DND-41 (cell line): ENCODE measurements around the gene ZNF488.

Source experiments
- EZH2 ChIP-seq: IDR thresholded peaks from 3 replicates; pipeline ENCODE4 v1.6.1; 2012; ENCODE audit warnings: borderline replicate concordance, low read depth, mild to moderate bottlenecking, moderate library complexity, low read length, inconsistent platforms; ENCODE audit not compliant: severe bottlenecking
- TF ChIP-seq, protein P1 (sequence below): IDR thresholded peaks from 2 replicates; pipeline ENCODE4 v1.5.1; 2012; ENCODE audit warnings: borderline replicate concordance, low read length, moderate library complexity, mild to moderate bottlenecking; ENCODE audit not compliant: poor library complexity, severe bottlenecking; ENCODE audit errors: extremely low read depth

DNA sequence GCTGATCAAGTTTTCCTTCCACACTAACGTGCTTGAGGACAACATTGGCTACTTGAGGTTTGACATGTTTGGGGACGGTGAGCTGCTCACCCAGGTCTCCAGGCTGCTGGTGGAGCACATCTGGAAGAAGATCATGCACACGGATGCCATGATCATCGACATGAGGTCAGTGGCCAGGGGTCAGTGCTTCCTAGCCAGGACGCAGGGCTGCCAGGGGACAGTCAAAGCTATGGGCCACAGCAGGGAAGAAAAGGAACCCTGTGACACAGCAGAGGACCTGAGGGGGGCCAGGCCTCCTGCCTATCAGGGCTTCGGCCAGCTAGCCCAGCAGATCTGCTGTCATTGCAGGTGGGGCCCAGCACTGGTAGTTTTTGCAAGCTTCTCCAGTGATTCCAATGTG lies 30.7 kb downstream of the ZNF488 start:
- TF ChIP-seq, protein P1, sequence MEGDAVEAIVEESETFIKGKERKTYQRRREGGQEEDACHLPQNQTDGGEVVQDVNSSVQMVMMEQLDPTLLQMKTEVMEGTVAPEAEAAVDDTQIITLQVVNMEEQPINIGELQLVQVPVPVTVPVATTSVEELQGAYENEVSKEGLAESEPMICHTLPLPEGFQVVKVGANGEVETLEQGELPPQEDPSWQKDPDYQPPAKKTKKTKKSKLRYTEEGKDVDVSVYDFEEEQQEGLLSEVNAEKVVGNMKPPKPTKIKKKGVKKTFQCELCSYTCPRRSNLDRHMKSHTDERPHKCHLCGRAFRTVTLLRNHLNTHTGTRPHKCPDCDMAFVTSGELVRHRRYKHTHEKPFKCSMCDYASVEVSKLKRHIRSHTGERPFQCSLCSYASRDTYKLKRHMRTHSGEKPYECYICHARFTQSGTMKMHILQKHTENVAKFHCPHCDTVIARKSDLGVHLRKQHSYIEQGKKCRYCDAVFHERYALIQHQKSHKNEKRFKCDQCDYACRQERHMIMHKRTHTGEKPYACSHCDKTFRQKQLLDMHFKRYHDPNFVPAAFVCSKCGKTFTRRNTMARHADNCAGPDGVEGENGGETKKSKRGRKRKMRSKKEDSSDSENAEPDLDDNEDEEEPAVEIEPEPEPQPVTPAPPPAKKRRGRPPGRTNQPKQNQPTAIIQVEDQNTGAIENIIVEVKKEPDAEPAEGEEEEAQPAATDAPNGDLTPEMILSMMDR, result no peak
- TF ChIP-seq EZH2, result no peak
